ENCODE results near the gene CIITA. TPM values are rescaled to one million over a fixed set of nuclear protein-coding genes. Genes with fewer than 3 reads are reported as not detected.

CIITA gene
- total RNA-seq, 4 donors from 2014 or later: 14.0 to 20.1 (median 17.9) TPM

DNA sequence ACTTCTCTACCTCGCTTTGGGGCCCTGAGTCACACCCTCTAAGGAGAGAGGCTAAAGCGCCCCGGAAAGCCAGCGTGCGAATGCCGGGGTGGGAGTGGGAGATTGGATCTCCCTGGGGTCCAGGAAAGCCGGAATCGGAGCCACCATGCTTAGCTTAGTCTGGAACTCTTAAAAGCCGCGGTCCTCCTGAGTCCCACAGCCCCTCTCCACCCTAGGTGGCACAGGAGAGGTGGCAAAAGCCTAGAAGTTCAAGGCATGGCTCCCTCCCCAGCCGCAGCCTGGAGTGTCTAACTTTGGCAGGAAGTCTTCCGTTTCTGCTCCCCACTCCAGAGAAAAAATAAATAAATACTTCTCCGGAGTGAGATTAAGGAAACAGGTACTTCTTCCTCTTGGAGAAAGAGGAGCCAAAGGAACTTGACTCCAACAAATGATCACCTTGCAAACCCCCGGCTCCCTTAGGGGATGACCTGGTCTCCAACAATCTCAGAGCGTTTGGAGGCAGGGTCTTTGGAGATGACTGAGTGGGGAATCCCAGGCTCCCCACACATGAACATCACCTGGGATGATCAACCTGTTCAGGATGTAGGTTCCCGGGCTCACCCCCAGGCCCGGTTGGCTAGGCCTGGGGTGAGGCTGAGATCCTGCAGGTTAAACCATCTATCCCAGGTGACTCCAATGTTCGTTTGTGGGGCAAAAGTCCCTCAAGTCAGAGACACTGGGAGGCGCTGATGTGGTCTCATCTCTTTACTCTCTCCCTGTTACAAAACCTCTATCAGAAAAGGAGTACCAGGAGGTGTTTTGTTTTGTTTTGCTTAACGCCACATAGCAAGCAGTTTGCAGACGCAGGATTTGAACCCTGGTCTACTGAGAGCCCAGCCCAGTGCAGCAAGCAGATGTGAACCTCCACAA, 2.9 kb downstream of the CIITA start:
- peak overlapping the region; percentile 49 for H3K4me3 ChIP-seq (ENCODE audit: low read depth, poor library complexity, severe bottlenecking)
- TF ChIP-seq, protein P1, sequence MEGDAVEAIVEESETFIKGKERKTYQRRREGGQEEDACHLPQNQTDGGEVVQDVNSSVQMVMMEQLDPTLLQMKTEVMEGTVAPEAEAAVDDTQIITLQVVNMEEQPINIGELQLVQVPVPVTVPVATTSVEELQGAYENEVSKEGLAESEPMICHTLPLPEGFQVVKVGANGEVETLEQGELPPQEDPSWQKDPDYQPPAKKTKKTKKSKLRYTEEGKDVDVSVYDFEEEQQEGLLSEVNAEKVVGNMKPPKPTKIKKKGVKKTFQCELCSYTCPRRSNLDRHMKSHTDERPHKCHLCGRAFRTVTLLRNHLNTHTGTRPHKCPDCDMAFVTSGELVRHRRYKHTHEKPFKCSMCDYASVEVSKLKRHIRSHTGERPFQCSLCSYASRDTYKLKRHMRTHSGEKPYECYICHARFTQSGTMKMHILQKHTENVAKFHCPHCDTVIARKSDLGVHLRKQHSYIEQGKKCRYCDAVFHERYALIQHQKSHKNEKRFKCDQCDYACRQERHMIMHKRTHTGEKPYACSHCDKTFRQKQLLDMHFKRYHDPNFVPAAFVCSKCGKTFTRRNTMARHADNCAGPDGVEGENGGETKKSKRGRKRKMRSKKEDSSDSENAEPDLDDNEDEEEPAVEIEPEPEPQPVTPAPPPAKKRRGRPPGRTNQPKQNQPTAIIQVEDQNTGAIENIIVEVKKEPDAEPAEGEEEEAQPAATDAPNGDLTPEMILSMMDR (IDR thresholded peaks at IDR 0.05): no peak
- no peak for TF ChIP-seq POLR2A (IDR thresholded peaks at IDR 0.05)
- no peak for DNase-seq (ENCODE audit: low spot score in 2 of 2)
- WGBS, 2 donors: 50 to 63% methylated on average over 21 of the region's 21 CpGs
- intact Hi-C loops (cut with DNase I; ENCODE audit: low total_unique reads): no loop called here

DNA sequence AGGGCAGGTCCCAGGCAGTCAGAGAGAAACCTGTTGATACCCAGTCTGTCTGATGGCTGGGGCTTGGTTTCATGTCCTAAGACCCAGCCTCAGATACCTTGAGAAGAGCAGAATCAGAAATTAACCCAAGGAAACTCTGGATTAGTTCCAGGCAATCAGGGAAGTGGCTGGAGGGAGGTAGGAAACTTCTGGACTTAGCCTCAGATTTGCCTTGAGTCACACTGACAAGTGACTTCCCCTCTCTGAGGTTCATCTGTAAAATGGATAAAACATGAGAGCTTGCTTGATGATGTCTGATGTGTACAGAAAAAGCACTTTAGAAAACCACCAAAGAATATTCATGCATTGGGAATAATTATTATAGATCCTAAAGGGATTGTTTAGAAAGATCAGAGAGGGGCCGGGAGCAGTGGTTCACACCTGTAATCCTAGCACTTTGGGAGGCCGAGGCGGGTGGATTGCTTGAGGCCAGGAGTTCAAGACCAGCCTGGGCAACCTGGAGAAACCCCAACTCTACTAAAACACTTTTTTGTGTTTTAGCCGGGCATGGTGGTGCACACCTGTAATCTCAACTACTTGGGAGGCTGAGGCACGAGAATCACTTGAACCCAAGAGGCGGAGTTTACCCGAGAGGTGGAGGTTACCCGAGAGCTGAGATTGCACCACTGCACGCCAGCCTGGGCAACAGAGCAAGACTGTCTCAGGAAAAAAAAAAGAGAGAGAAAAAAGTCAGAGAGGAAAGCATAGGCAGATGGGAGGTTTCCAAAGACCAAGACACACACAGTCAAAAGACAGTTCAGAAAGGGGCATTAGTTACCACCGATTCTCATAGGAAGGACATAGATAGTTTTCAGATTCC, 3.8 kb downstream of the CIITA start:
- no peak overlapping the region for H3K4me3 ChIP-seq (ENCODE audit: low read depth, poor library complexity, severe bottlenecking)
- DNase-seq (ENCODE audit: low spot score in 2 of 2): no peak
- TF ChIP-seq, protein P1 (IDR thresholded peaks at IDR 0.05): no peak
- no peak for TF ChIP-seq POLR2A (IDR thresholded peaks at IDR 0.05)
- intact Hi-C loops (cut with DNase I; ENCODE audit: low total_unique reads): no loop called here
- 86 to 88% methylated on average over 9 to 10 of the region's 10 CpGs for WGBS, 2 donors

DNA sequence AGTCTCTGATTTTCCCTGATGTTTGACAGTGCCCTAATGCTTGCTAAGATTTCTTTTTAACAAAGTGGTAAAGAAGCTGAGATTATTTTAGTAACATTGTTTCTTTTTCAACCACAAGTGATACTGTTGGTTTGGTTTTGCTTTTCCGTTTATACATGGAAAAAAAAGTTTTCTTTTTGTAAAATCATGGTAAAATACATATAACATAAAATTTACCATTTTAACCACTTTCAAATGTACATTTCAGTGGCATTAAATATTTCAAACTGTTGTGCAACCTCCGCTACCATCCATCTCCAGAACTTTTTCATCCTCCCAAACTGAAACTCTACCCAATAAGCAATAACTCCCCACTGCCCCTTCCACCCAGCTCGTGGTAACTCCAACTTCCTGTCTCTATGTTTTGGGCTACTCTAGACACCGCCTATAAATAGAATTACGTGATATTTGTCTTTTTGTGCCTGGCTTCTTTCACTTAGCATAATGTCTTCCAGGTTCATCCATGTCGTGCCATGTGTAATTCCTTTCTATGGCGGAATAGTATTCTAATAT, 4.6 kb downstream of the CIITA start:
- intact Hi-C loops (cut with DNase I; ENCODE audit: low total_unique reads): no loop called here
- WGBS, 2 donors: 69 to 72% methylated on average over 7 of the region's 7 CpGs
- no peak for DNase-seq (ENCODE audit: low spot score in 2 of 2)
- no peak overlapping the region for H3K4me3 ChIP-seq (ENCODE audit: low read depth, poor library complexity, severe bottlenecking)
- TF ChIP-seq, protein P1 (IDR thresholded peaks at IDR 0.05): no peak
- TF ChIP-seq POLR2A (IDR thresholded peaks at IDR 0.05): no peak

DNA sequence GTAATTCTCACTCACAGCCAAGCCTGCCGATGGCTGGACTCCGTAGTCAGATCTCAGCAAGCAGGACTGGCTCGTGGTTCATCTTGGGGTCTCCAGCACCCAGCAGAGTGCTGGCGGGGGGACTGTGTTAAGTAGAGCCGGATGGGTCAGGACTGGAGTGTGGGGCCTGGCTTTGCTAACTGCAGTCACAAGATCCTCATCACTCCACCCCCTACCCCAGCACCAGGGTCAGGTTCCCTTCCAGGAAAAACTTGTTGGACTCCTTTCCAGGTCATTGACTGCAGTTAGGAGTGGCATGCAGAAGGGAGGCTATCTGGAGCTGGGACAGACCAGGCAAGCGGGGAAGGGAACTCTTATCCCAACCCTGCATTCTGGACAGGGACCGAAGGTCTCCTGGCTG, 6.0 kb downstream of the CIITA start:
- WGBS, 2 donors: 62 to 67% methylated on average over 7 of the region's 7 CpGs
- intact Hi-C loops (cut with DNase I; ENCODE audit: low total_unique reads): no loop called here
- no peak for DNase-seq (ENCODE audit: low spot score in 2 of 2)
- TF ChIP-seq, protein P1 (IDR thresholded peaks at IDR 0.05): no peak
- TF ChIP-seq POLR2A (IDR thresholded peaks at IDR 0.05): no peak
- H3K4me3 ChIP-seq (ENCODE audit: low read depth, poor library complexity, severe bottlenecking): no peak overlapping the region

DNA sequence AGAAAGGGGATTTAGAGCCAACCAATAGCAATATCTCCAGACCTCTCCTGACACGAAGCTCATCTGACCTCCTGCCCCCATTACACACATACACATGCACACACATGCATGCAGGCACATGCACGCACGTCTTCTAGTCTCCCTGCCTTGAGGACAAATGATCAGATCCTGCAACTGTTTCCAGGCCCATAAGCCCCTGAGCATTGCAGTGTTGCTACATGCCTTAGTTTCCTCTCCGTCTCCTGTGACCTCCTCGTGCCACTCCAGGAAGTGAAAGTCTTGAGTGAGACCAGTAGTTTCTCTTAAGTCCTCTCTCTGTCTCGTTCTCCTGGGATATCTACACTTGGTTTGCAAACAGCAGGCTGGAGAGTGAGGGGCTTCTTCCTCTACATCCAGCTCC, 8.2 kb downstream of the CIITA start:
- H3K4me3 ChIP-seq (ENCODE audit: low read depth, poor library complexity, severe bottlenecking): no peak overlapping the region
- DNase-seq (ENCODE audit: low spot score in 2 of 2): no peak
- intact Hi-C loops (cut with DNase I; ENCODE audit: low total_unique reads): no loop called here
- WGBS, 2 donors: 34 to 36% methylated on average over 6 of the region's 6 CpGs
- no peak for TF ChIP-seq POLR2A (IDR thresholded peaks at IDR 0.05)
- TF ChIP-seq, protein P1 (IDR thresholded peaks at IDR 0.05): no peak

Data from lower leg skin (tissue), 4 donors.